MV-4-11 (cell line): ENCODE results near the gene RGPD6.
"Not testable (repeated sequence)": the region's sequence is repeated elsewhere in the genome, so short reads cannot be mapped to it uniquely, and the experiment has no call there.

Source experiments
- DNase-seq: peaks from one replicate; lab custom pipeline; 2025; lab: John Stamatoyannopoulos, UW

The RGPD6 gene

GRCh38 chr2:110481200-110481599 is 95.8 kb downstream of the RGPD6 start:
- DNase-seq: not testable (repeated sequence)

- not testable (repeated sequence) for DNase-seq
Measured at GRCh38 chr2:110480084-110480483, 96.9 kb downstream of the RGPD6 start.

DNA sequence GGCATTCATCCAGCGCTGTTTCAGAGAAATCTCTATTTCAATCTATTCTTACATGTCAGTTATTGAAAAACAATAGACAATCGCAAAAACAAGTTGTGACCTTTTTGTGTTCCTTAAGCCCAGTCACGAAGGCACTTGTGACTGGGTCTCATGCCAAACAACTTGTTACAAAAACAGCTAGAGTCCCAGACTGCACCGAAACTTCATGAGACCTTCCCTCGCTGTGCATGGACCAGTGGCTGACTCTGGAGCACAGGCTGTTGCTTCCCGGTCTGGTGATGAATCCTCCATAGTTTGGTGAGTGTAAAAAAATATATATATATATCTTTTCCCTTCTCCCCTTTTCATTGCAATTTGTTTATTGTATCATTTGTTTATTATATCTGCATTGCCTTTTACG is 99.7 kb downstream of the RGPD6 start:
- DNase-seq: not testable (repeated sequence)

- not testable (repeated sequence) for DNase-seq
Measured at GRCh38 chr2:110476952-110477351, 100.1 kb downstream of the RGPD6 start.

DNA sequence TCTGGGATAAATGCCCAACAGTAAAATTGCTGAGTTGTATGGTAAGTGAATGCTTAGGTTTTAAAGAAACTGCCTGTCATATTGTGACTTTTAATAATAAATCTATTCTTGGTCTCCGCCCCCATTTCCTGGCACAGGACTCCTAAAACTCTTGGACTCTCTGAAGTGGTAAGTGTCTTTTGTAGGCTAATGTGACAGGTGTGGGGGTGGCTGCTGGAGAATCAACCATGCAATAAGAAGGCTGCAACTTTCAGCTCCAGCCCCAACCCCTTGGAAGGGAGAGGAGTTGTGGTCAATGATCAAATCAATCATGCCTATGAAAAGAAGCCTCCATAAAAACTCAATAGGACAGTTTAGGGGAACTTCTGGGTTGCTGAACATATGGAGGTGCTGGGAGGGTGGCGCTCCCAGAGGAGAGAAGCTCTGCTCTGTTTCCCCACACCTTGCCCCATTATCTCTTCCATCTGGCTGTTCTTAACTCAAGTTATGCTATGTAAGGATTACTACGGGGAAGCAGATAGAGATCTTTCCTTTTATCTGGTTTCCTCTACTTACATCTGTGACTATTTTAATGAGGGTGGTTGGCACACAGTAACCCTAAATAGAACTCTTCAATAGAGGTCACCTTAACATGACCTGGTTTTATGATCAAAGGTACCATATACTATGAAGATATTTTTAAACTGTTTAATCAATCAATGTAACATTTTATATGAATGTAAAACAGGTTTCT is 101.2 kb downstream of the RGPD6 start:
- not testable (repeated sequence) for DNase-seq

DNA sequence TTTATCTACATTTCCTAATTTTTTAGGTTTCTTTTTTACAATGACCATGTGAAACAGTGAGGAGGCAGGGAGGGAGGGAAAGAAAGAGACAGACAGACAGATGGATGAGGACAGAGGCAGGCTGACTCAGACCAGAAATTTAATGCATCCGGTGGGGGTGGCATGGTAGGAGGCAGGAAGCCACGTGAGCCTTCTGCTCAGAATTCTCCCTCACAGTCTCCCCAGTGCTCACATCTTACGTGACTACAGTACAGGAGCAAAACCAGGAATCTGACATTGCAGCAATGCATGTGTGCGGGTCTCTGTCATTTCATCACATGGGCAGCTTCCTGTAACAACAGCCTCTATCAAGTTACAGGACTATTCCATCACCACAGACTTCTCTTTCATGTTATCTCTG is 102.1 kb downstream of the RGPD6 start:
- not testable (repeated sequence) for DNase-seq

DNA sequence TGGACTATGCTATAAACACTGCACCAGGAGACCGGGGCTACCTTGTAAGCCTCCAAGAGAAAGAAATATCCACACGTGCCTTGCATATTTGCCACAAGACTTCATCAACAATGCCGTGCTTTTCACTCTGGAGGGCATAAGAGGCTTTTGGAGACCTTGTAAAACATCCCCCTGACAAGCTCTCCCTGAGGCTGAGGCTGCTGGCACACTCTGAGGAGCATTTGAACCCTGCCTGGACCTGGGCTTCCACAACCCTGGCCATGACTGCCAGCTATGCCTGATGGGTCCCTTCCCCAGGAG is 104.0 kb downstream of the RGPD6 start:
- not testable (repeated sequence) for DNase-seq

- not testable (repeated sequence) for DNase-seq
Measured at GRCh38 chr2:110472171-110473058, 104.6 kb downstream of the RGPD6 start, which contains the start of gene LIMS4. TSS of gene LIMS4 (minus strand) at chr2:110472816. CDS start at chr2:110472778, 38 bp downstream.

GRCh38 chr2:110468921-110469320 is 108.1 kb downstream of the RGPD6 start:
- not testable (repeated sequence) for DNase-seq

GRCh38 chr2:110465312-110465711 is 111.7 kb downstream of the RGPD6 start:
- DNase-seq: not testable (repeated sequence)
